Measurements from ENCODE around the gene GLRX2.
"Not testable (repeated sequence)": the region's sequence is repeated elsewhere in the genome, so short reads cannot be mapped to it uniquely, and the experiment has no call there.

Gene GLRX2, protein sequence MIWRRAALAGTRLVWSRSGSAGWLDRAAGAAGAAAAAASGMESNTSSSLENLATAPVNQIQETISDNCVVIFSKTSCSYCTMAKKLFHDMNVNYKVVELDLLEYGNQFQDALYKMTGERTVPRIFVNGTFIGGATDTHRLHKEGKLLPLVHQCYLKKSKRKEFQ

DNA sequence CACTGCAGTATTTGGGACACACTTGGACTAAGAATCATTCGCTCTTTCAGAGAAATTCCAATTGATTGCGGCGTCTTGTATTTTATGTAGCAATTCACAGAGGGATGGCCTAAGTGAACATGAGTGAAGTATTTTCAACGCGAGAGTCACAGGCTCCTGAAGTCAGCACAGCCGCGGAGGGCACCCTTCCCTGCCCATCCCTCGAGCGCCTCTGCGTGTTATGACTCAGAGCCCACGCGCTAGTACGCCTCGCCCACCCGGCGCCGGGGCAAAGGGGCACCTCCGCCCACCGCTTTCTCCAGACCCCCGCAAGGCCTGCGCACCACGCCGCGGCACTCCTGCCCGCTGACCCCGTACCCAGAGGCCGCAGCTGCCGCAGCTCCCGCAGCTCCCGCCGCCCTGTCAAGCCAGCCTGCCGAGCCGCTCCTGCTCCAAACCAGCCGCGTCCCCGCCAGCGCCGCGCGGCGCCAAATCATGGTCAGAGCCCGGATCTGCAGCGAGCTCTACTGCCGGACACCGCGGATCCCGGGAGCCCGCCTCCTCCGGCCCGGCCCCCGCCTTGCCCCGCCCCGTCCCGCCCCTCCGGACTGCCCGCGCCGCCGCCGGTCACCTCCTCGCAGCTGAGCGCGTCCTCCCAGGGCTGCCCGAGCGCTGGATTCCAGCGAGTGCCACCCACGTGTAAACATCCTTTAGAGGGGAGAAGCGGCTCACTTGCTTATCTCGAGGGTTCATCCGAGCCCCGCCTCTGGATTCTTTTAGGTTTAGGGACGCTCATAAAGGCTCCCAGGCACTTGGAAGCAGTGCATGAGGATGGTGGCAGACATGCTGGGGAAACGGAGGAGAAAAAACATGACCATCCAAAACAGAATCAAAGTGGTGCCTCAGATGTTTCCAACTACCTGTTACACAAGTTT lies at the start of gene GLRX2:
GLRX2 (minus strand) TSS at position 508 of the 914 bp plus-strand sequence; CDS start at position 476, 32 bp downstream.
- in situ Hi-C loops (cut with HindIII; ENCODE audit: low sequenced_read_pairs): loop anchor here (5.0 kb wide), 1 partner anchor 52 kb away; no protein-coding TSS in a partner anchor

DNA sequence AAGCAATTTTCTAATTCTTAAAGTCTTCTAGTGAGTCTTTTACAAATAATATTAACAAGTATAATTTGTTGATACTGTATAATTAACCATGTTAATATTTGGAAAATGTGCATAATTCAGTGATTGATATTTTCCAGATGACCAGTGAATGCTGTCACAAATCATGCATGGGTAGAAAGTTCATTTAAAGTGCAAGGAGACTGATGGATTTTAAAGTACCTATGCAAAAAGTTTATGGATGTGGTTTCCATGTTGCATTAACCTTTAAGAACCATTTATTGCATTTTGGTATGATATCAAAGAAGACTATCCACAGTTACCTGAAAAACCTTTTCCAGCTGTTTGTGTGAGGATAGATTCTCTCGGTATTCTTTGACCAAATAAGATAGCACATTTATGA lies 39.8 kb upstream of the GLRX2 start:
- in situ Hi-C loops (cut with HindIII; ENCODE audit: low sequenced_read_pairs): no loop called here

DNA sequence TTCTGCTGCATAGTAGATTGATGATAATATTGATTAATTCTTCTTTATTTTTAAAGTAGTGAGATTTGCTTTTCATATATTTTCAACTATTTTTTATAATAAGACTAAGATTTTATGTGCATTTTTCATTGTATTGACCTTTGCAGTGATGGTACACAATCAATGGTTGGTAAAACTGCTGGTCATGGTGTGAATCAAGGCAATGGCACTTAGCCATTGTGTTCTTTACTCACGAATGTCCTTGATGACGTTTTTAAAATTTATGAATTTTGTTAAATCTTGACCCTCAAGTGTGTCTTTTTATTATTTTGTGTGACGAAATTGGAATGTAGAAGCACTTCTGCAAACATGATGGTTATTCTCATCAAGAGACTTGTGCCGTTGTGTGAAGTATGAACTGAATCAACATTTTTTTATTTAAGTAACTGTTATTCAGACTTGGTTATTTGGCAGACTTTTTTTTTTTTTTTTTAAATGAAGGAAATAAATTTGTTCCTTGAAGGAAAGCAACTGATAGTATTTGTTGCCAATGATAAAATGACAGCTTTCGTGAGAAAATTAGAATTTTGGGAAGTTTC lies 39.2 kb upstream of the GLRX2 start:
- in situ Hi-C loops (cut with HindIII; ENCODE audit: low sequenced_read_pairs): no loop called here

DNA sequence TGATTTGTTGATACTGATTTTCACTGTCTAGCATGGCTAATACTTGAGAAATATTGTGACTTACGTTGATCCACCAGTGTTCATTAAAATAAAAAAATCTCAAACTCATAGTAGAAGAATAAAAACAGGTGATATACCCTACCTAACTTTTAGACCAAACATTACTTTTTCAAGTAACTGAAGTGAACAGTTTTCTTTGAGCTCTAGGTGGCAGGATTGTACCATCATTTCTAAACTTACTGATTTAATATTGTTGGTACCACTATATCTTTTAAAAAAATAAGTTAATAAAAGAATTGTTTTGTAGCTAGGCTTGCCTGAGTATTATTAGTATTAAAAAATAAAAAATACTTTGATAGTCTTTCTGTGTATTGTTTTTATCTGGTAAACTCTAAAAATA lies 38.1 kb upstream of the GLRX2 start:
- in situ Hi-C loops (cut with HindIII; ENCODE audit: low sequenced_read_pairs): no loop called here

DNA sequence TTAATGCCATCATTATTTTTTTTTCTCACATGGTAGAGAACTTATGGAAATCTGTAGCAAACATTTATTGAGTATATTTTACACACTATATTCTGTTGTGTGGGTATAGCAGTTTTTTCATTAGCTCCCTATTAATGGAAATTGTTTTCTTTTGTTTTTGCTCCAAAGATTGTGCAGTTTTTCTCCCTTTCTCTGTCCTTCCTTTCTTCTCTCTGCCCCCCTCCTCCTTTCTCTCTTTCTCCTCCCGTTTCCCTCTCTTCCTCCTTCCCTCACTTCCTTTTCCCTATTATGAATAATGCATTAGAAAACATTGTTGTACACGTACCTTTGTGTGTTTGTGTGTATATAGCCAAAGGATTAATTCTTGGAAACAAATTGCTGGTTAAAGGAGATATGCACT lies 37.2 kb upstream of the GLRX2 start:
- in situ Hi-C loops (cut with HindIII; ENCODE audit: low sequenced_read_pairs): no loop called here

DNA sequence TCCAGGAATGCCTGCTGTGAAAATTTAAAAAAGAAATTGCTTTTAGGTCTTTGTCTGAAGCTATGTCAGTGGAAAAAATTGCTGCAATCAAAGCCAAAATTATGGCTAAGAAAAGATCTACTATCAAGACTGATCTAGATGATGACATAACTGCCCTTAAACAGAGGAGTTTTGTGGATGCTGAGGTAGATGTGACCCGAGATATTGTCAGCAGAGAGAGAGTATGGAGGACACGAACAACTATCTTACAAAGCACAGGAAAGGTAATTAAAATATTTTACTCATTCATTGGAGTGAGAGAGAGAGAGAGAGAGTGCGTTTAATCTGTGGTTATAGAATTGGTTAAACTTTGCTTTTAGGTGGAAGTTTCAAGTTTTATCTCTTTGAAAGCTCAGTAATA lies 36.6 kb upstream of the GLRX2 start:
- in situ Hi-C loops (cut with HindIII; ENCODE audit: low sequenced_read_pairs): no loop called here

DNA sequence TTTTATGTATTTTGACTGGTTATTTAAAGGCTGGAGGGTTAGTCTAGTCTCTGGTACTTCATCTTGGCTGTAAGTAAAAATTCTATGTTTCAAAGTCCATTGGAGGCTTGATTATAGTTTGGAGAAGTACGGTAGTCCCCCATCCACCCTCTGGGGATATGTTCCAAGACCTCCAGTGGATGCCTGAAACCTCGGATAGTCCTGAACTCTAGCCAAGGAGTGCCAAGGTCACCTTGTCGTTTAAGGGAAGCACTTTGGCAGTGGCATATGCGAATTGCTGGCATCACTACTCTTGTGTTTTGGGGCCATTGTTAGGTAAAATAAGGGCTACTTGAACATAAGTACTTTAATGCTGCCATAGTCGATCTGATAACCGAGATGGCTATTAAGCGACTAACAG lies 35.0 kb upstream of the GLRX2 start:
- in situ Hi-C loops (cut with HindIII; ENCODE audit: low sequenced_read_pairs): no loop called here

DNA sequence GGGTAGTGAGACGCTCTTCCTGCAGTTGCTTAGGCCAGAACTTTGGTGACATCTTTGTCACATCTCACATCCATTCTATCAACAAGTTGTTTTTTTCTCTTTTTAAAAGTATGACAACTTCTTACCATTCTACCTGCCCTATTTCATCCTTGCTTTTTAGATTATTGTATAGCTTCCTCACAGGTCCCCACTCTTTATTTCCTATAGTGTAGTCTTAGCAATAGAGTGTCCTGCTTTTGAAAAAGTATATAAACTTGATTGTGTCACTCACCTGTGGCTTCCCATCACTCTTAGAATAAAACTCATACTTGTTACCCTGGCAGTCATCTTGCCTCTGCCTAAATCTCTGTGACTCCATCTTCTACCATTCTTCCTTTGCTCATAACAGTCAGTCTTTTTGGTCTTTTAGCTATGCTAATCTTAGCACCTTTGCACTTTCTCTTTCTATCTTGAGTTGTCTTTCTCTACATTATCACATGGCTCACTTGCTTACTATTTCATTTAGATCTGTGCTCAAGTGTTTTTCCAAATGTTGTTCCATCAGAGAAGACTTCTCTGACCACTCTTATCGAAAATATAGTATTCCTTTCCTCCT lies 26.1 kb upstream of the GLRX2 start:
- in situ Hi-C loops (cut with HindIII; ENCODE audit: low sequenced_read_pairs): no loop called here

DNA sequence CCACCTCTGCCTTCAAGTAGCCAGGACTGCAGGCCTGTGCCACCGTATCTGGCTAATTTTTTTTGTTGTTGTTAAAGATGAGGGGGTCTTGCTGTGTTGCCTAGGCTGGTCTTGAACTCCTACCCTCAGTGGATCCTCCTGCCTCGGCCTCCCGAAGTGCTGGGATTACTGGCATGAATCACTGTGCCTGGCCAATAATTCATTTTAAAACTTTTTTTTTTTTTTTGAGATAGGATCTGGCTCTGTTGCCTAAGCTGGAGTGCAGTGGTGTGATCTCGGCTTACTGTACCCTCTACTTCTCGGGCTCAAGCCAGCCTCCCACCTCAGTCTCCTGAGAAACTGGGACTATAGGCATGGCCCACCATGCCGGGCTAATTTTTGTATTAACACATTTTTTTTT lies 20.2 kb upstream of the GLRX2 start:
- in situ Hi-C loops (cut with HindIII; ENCODE audit: low sequenced_read_pairs): no loop called here

DNA sequence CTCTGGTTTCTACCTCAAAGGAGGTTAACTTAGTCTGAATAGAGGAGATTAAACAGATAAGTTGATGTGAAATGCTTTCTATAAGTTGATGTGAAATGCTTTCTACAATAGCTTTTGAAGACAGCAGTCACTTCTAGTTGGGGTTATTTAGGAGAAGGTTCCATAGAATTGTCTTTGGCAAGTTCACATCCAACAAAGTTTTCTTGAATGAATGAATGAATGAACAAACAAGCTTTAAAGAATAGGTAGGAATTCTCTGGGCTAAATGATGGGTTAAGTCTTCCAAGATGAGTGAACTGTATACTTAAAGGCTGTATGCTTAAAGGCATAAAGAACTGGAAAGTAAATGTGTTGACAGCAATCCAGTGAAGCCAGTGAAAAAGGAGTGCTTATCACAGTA lies 18.5 kb upstream of the GLRX2 start:
- in situ Hi-C loops (cut with HindIII; ENCODE audit: low sequenced_read_pairs): no loop called here

DNA sequence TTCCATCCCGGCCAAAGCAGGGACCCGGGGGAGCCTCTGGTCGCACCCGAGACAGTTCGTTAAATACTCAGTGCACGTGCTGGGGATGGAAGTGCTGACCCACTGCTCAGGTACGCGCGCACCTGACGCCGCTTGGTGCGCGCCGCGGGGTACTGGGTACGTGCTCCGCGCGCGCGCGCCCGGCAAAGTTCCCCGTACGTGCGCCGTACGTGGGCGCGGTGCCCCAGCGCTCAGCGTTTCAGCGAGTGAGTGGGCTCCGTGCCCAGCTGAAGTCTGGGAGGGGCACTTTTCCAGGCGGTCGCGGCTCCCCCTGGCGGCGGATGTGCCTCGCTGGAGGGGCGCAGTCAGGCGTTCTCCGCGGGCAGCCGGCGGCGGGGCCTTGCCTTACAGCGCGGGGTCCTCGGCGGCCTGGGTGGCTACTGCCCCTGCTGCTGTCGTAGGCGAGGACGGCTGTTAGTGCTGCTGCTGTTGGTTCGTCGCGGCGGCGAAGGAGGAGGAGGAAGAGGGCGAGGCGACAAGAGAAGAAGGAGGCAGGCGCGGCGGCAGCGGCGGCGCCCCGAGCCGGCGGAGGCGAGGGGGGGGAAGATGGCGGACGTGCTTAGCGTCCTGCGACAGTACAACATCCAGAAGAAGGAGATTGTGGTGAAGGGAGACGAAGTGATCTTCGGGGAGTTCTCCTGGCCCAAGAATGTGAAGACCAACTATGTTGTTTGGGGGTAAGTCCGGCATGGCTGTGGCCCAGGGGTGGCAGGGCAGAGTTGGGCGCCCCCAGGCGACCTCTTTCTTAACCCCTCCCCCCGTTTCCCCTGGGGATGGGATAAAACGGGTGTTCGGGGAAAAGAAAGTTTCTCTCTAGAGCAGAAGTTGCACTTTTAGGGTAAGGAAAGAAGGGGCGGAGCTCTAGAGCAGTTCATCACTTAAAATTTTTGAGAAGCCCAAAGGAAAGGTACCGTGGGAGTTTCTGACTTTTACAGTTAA lies 16.7 kb upstream of the GLRX2 start, which contains the start of gene CDC73:
CDC73 (plus strand) TSS at position 416 of the 978 bp plus-strand sequence; CDS start at position 586, 170 bp downstream.
- in situ Hi-C loops (cut with HindIII; ENCODE audit: low sequenced_read_pairs): no loop called here

DNA sequence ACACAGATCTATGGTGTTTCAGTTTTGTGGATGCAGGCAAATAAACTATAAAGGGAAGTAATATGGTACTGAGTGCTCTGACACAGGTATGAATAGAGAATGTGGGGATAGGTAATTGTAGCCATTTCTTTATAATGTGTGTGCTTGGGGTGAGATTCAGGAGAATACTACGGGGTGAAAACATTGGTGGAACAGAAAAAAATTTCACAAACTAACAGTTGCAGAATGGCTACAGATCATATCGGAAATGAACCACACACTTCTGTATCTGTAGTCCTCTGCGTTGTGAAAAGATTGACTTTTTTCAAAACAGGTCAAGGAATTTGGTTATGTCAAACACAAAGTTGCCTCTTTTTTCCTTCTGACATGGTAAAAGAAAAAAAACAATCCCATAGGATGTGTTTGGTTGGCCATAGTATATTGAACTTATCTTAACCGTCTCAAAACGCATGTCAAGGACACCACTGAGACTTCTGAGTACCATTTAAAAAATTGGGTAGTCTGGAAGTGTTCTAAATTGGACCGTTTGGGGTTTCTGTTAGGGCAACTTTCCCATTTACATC lies 15.5 kb upstream of the GLRX2 start:
- in situ Hi-C loops (cut with HindIII; ENCODE audit: low sequenced_read_pairs): no loop called here

DNA sequence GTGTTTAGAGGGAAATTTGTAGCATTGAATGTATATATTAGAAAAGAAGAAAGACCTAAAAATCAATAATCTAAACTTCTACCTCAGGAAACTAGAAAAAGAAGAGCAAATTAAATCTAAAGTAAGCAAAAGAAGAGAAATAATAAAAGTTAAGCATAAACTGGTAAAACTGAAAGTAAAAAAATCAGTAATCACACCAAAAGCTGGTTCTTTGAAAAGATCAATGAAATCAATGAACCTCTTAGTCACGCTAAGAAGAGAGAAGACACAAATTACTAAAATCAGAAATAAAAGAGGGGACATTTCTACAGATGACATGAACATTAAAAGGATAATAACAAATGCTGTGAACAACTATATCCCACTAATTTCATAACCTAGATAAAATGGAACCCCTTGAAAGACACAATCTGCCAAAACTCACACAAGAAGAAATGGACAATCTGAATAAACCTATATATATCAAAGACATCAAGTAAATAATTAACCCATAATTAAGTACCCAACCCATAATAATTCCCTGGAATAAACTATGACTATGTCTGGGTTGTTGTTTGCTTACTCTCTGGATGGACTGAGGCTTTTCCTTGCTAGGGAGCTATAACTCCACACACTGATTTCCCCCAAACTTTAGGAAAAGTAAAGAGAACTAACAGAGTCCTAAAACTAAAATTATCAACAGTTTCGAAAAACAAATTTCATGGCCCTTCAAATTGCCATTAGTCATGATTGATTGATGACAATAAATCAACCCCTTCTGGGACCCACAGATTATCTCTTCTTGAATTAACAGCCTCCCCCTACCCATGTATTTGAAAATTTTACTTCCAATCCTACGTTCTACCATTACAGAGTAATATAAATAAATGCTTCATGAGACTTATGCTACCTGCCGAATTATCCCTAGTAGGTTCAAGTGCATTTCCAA lies 13.9 kb upstream of the GLRX2 start:
- in situ Hi-C loops (cut with HindIII; ENCODE audit: low sequenced_read_pairs): no loop called here

DNA sequence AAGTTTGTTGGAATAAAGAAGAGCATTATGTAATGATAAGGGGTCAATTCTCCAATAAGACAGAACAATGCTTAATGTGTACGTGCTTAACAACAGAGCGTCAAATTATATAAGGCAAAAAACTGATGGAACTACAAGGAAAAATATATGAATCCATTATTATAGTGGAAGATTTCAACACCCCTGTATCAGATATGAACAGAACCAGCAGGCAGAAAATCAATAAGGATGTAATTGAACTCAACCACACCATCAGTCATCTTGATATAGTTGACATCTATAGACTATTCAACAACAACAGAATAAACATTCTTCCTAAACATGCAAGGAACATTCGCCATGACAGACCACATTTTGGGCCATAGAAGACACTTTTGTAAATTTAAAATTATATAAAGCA lies 13.0 kb upstream of the GLRX2 start:
- in situ Hi-C loops (cut with HindIII; ENCODE audit: low sequenced_read_pairs): no loop called here

DNA sequence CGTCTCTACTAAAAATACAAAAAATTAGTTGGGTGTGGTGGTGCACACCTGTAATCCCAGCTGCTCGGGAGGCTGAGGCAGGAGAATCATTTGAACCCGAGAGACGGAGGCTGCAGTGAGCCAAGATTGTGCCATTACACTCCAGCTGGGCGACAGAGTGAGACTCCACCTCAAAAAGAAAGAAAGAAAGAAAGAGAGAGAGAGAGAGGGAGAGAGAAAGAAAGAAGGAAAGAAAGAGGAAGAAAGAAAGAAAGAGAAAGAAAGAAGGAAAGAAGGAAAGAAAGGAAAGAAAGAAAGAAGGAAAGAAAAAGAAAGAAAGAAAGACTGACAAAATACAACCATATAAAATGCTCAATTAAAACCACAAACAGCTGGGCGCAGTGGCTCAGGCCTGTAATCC lies 12.0 kb upstream of the GLRX2 start:
- in situ Hi-C loops (cut with HindIII; ENCODE audit: low sequenced_read_pairs): not testable (repeated sequence)

DNA sequence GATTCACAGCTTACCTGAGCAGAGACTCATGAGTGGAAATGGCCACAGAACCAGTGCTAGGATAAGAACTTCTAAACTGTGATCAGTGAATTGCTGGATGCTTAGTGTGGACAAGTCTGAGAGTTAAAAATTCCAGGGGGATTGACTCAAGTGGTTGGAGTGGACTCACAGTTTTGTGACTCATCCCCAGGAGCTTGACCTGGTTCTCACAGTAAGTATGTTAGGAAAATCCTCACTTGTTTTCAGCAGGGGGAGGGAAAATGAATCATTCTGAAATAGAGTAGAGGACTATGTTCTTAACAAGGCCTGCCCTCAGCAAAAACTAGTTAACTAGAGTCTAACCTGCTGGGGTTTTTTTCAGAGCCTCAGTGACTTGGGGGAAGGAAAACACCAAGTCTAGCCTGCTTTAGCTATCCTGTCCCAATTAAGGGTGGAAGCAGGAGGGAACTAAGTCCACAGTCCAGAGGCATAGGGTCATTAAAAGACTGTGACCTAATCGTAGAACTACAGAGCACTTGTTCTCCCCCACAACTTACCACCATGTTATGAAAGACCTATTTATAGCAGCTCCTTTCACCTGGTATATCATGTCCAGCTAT lies 10.5 kb upstream of the GLRX2 start:
- in situ Hi-C loops (cut with HindIII; ENCODE audit: low sequenced_read_pairs): no loop called here

DNA sequence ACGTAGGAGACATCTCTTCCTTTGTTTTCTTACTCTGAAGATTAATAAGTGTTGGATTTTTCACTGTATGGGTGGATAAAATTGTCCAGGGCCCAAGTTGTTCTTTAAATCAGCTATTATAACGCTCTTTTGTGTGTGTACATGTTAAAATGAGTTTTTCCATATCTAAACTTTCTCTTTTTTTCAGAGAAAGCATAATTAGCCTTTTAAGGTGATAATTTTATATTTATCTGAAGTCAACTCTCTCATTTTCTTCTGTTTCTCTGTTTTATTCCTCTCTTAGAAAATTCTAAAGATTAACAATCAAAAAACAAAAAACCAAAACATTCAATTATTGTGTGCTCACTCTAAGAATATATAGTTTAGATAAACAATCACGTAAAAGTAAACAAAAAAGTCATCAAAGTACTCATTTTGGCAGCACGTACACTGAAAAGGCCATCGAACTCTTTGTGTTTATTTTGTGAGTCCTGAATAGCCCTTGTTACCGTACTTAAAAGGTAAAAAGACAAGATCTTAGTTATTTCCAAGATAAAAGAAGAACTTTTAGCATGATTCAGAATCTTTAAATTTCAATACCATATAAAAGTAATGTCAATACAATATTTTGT lies 9.4 kb upstream of the GLRX2 start:
- in situ Hi-C loops (cut with HindIII; ENCODE audit: low sequenced_read_pairs): no loop called here

DNA sequence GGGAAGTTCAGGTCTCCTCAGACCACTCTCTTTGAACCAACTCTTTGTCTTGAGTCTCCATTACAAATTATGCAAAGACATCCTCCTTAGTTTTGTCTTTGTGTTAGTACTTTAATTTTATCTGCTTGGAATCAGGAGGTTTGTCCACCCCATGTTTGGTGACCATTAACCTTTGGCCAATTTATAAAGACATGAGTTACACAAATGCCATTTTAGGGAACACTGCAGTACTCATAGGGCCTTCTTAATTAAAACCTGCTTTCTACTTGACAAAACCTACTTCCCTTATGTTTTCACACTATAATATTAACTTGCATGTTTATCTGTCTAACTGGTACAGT lies 8.7 kb upstream of the GLRX2 start:
- in situ Hi-C loops (cut with HindIII; ENCODE audit: low sequenced_read_pairs): no loop called here

All from endothelial cell of hepatic sinusoid (primary cell).